ENCODE results near the gene ANG. TPM values are rescaled to one million over a fixed set of nuclear protein-coding genes. Genes with fewer than 3 reads are reported as not detected.
A peak's percentile ranks its signal among the peaks of the same experiment; 100 is the strongest.
"Not testable (repeated sequence)": the region's sequence is repeated elsewhere in the genome, so short reads cannot be mapped to it uniquely, and the experiment has no call there.

ANG gene
- total and polyA plus RNA-seq, 3 donors from 2014 or later, result 27.7 to 42.7 (median 28.9) TPM

DNA sequence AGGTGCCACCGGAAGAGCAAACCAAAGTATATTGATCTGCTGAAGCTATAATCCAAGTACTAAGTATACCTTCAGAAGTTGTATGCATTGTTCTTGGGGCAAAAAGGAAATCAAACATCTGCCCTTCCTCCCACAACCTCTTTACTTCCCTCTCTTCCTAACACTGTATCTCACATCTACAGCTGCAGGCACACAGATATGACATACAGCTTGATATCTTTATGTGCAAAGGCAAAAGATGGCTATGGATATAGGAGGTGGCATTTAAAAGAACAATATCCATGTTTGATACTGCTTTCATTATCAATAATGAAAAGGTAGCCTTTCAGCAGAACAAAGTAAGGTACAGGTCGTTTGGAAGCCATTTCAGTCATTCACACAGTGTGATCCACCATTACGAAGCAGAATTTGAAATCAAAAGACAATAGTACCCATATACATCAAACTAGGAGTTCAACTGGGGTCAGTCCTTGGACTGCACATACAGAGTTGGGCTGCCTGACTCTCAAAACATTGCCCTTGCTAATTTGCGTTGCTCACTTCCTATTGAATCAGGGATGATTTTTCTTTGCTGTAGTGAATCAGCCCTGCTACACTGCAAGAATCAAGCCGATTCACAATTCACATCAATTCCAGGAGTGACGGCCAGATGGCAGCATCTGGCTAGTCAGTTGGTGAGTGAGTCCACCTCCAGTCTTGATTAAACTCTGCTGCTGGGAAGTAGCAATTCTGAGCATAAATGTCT lies 8.9 kb downstream of the ANG start:
- H3K9me3 ChIP-seq, result no peaks in the 10 kb centered on the region
- intact Hi-C loops (cut with DNase I; ENCODE audit: low total_unique reads), result loop anchor here (10.0 kb wide), 1 partner anchor 157 kb away; no protein-coding TSS in a partner anchor
- TF ChIP-seq, protein P1, sequence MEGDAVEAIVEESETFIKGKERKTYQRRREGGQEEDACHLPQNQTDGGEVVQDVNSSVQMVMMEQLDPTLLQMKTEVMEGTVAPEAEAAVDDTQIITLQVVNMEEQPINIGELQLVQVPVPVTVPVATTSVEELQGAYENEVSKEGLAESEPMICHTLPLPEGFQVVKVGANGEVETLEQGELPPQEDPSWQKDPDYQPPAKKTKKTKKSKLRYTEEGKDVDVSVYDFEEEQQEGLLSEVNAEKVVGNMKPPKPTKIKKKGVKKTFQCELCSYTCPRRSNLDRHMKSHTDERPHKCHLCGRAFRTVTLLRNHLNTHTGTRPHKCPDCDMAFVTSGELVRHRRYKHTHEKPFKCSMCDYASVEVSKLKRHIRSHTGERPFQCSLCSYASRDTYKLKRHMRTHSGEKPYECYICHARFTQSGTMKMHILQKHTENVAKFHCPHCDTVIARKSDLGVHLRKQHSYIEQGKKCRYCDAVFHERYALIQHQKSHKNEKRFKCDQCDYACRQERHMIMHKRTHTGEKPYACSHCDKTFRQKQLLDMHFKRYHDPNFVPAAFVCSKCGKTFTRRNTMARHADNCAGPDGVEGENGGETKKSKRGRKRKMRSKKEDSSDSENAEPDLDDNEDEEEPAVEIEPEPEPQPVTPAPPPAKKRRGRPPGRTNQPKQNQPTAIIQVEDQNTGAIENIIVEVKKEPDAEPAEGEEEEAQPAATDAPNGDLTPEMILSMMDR (IDR thresholded peaks at IDR 0.05), result peak; percentile 60 to 68 (median 62)
- no peak for TF ChIP-seq POLR2A (IDR thresholded peaks at IDR 0.05)
- WGBS, 2 donors, result 49 to 55% methylated on average over 6 of the region's 6 CpGs
- H3K36me3 ChIP-seq (ENCODE audit: low read depth, missing control alignments), result no peaks in the 10 kb centered on the region
- DNase-seq, result peak; percentile 81
- H3K4me3 ChIP-seq, result no peak overlapping the region
- H3K27me3 ChIP-seq, result no peaks in the 10 kb centered on the region
- H3K27ac ChIP-seq, result no peak overlapping the region
- no peaks in the 10 kb centered on the region for H3K4me1 ChIP-seq

DNA sequence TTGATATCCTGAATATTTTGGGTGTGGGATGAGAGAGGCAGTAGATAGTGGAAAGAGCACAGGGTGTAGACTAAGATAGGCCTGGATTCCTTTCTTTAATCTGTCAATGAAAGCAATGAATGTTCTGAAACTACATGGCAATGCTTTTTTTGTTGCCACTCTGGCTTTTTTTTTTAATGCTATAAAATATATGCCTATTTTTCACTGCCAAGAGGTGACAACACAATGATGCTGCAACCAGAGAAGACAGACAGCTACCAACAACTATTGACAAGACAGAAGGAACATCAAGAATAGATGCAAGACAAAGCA lies 9.4 kb downstream of the ANG start:
- no peaks in the 10 kb centered on the region for H3K36me3 ChIP-seq (ENCODE audit: low read depth, missing control alignments)
- no peak for TF ChIP-seq POLR2A (IDR thresholded peaks at IDR 0.05)
- TF ChIP-seq, protein P1 (IDR thresholded peaks at IDR 0.05), result peak in 1 of 3 experiments; percentile 10
- H3K4me3 ChIP-seq, result no peak overlapping the region
- no peaks in the 10 kb centered on the region for H3K9me3 ChIP-seq
- H3K4me1 ChIP-seq, result no peaks in the 10 kb centered on the region
- H3K27ac ChIP-seq, result no peak overlapping the region
- no peak for DNase-seq
- intact Hi-C loops (cut with DNase I; ENCODE audit: low total_unique reads), result loop anchor here (10.0 kb wide), 1 partner anchor 157 kb away; no protein-coding TSS in a partner anchor
- no peaks in the 10 kb centered on the region for H3K27me3 ChIP-seq

DNA sequence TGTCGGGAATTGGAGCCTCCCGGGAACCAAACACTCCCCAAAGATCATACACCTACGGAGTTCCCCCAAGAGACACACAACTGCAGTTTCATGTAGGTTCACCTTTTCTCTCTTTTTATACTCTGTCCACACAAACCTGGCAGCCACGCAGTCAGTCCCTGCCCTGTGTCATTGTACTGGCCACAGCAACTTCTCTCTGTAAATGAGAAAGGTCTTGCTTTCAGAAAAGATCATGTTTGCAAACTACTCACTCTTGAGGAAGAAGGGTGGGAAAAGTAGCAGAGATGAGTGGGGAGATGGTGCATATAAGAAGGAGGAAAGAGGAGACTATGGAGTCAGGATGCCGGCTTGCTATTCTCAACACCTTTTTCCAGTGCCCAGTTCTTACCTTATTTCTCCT lies 10.4 kb downstream of the ANG start:
- H3K4me1 ChIP-seq, result no peaks in the 10 kb centered on the region
- 81 to 96% methylated on average over 5 of the region's 5 CpGs for WGBS, 2 donors
- DNase-seq, result no peak
- H3K27me3 ChIP-seq, result no peaks in the 10 kb centered on the region
- H3K9me3 ChIP-seq, result no peaks in the 10 kb centered on the region
- H3K36me3 ChIP-seq (ENCODE audit: low read depth, missing control alignments), result no peaks in the 10 kb centered on the region
- intact Hi-C loops (cut with DNase I; ENCODE audit: low total_unique reads), result loop anchor here (10.0 kb wide), 1 partner anchor 156 kb away; no protein-coding TSS in a partner anchor
- no peak overlapping the region for H3K27ac ChIP-seq
- TF ChIP-seq, protein P1 (IDR thresholded peaks at IDR 0.05), result no peak
- TF ChIP-seq POLR2A (IDR thresholded peaks at IDR 0.05), result no peak
- no peak overlapping the region for H3K4me3 ChIP-seq

DNA sequence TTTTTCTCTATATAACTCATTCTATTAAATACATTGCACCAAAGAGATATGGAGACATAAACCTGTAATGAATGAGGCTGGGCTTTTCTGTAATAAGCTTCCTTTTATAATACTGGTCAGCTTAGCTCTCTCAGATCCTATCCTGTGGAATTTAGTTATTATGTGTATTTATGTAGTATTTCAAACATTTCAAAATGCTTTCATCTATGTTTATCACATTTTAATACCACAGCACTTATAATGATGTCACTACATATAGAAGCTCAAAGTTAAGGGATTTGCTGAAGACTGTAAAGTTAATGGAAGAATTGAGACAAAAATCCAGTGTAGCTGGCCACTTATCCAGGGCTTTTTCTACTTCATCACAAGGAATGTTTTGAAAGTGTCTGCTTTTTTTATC lies 11.4 kb downstream of the ANG start:
- H3K27ac ChIP-seq, result no peak overlapping the region
- intact Hi-C loops (cut with DNase I; ENCODE audit: low total_unique reads), result loop anchor here (10.0 kb wide), 1 partner anchor 155 kb away; no protein-coding TSS in a partner anchor
- no peaks in the 10 kb centered on the region for H3K27me3 ChIP-seq
- H3K36me3 ChIP-seq (ENCODE audit: low read depth, missing control alignments), result no peaks in the 10 kb centered on the region
- no peaks in the 10 kb centered on the region for H3K4me1 ChIP-seq
- no peak overlapping the region for H3K4me3 ChIP-seq
- H3K9me3 ChIP-seq, result no peaks in the 10 kb centered on the region
- TF ChIP-seq, protein P1 (IDR thresholded peaks at IDR 0.05), result no peak
- no peak for TF ChIP-seq POLR2A (IDR thresholded peaks at IDR 0.05)
- DNase-seq, result no peak

DNA sequence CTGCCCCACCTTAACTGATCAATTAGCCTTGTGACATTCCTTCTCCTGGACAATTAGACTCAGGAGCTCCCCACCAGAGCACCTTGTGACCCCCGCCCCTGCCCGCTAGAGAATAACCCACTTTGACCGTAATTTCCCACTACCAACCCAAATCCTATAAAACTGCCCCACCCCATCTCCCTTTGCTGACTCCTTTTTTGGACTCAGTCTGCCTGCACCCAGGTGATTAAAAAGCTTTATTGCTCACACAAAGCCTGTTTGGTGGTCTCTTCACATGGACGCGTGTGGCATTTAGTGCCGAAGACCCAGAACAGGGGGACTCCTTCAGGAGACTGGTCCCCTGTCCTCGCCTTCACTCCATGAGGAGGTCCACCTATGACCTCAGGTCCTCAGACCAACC lies 12.4 kb downstream of the ANG start:
- intact Hi-C loops (cut with DNase I; ENCODE audit: low total_unique reads), result not testable (repeated sequence)

More for the DNA sequence above, 12.4 kb downstream of the ANG start:
- not testable (repeated sequence) for H3K27me3 ChIP-seq; DNase-seq; H3K9me3 ChIP-seq; H3K36me3 ChIP-seq (ENCODE audit: low read depth, missing control alignments); H3K4me3 ChIP-seq; H3K4me1 ChIP-seq; H3K27ac ChIP-seq
- 96 to 99% methylated on average over 7 of the region's 7 CpGs for WGBS, 2 donors
